ENCODE results near the gene CBL. TPM values are rescaled to one million over a fixed set of nuclear protein-coding genes. Genes with fewer than 3 reads are reported as not detected.

The CBL gene
- total RNA-seq, 1 donor from 2014 or later: 43.4 TPM

GRCh38 chr11:119207415-119207960 is 1.3 kb downstream of the CBL start:
- intact Hi-C loops (cut with micrococcal nuclease): loop anchor here (2.0 kb wide), 3 partner anchors 21 to 173 kb away; partner anchors contain the start of gene USP2

GRCh38 chr11:119209186-119209585 is 3.0 kb downstream of the CBL start:
- intact Hi-C loops (cut with micrococcal nuclease): no loop called here

GRCh38 chr11:119210050-119210449 is 3.9 kb downstream of the CBL start:
- intact Hi-C loops (cut with micrococcal nuclease): no loop called here

- intact Hi-C loops (cut with micrococcal nuclease): no loop called here
Observed at GRCh38 chr11:119218141-119218878, 12.2 kb downstream of the CBL start.

- intact Hi-C loops (cut with micrococcal nuclease): no loop called here
Observed at GRCh38 chr11:119222308-119222707, 16.2 kb downstream of the CBL start.

- intact Hi-C loops (cut with micrococcal nuclease): no loop called here
Observed at GRCh38 chr11:119222891-119223290, 16.8 kb downstream of the CBL start.

GRCh38 chr11:119223856-119224255 is 17.7 kb downstream of the CBL start:
- intact Hi-C loops (cut with micrococcal nuclease): no loop called here

- intact Hi-C loops (cut with micrococcal nuclease): loop anchor here (2.0 to 5.0 kb wide), 2 partner anchors 22 to 34 kb away; partner anchors contain the start of gene CBL
Observed at GRCh38 chr11:119228535-119229287, 22.6 kb downstream of the CBL start.

GRCh38 chr11:119229288-119229672 is 23.1 kb downstream of the CBL start:
- intact Hi-C loops (cut with micrococcal nuclease): loop anchor here (2.0 to 5.0 kb wide), 2 partner anchors 22 to 33 kb away; partner anchors contain the start of gene CBL

GRCh38 chr11:119229741-119230140 is 23.6 kb downstream of the CBL start:
- intact Hi-C loops (cut with micrococcal nuclease): loop anchor here (2.0 to 5.0 kb wide), 2 partner anchors 23 to 33 kb away; partner anchors contain the start of gene CBL

GRCh38 chr11:119236490-119236889 is 30.4 kb downstream of the CBL start:
- intact Hi-C loops (cut with micrococcal nuclease): no loop called here

GRCh38 chr11:119236891-119237290 is 30.8 kb downstream of the CBL start:
- intact Hi-C loops (cut with micrococcal nuclease): no loop called here

- intact Hi-C loops (cut with micrococcal nuclease): no loop called here
Observed at GRCh38 chr11:119237515-119237914, 31.4 kb downstream of the CBL start.

GRCh38 chr11:119248750-119249670 is 42.9 kb downstream of the CBL start:
- intact Hi-C loops (cut with micrococcal nuclease): no loop called here

- intact Hi-C loops (cut with micrococcal nuclease): no loop called here
Observed at GRCh38 chr11:119249671-119250010, 43.5 kb downstream of the CBL start.

GRCh38 chr11:119251114-119251513 is 45.0 kb downstream of the CBL start:
- intact Hi-C loops (cut with micrococcal nuclease): no loop called here

- intact Hi-C loops (cut with micrococcal nuclease): no loop called here
Observed at GRCh38 chr11:119254239-119254638, 48.1 kb downstream of the CBL start.

GRCh38 chr11:119258180-119258579 is 52.0 kb downstream of the CBL start:
- intact Hi-C loops (cut with micrococcal nuclease): no loop called here

GRCh38 chr11:119258983-119259382 is 52.8 kb downstream of the CBL start:
- intact Hi-C loops (cut with micrococcal nuclease): no loop called here

- intact Hi-C loops (cut with micrococcal nuclease): loop anchor here (1.0 to 5.0 kb wide), 3 partner anchors 22 to 57 kb away; partner anchors contain the start of gene CBL
Observed at GRCh38 chr11:119262668-119263351, 56.7 kb downstream of the CBL start.

All from T-helper 2 cell treated with Interferon-gamma antibody and Interleukin-4, amounts not matched to agents 100 ng/mL and 5 ng/mL, for 36 hours (primary cell).